Inferior parietal cortex (tissue), 1 donor: ENCODE results near the gene CCDC78.
A peak's percentile ranks its signal among the peaks of the same experiment; 100 is the strongest.
"Not testable (repeated sequence)": the region's sequence is repeated elsewhere in the genome, so short reads cannot be mapped to it uniquely, and the experiment has no call there.

ENCODE experiments used
- DNase-seq: peaks from one replicate; pipeline ENCODE4 v3.0.0-alpha.2; 2016; ENCODE audit errors: extremely low spot score

CCDC78 gene

GRCh38 chr16:724188-725040, 1.8 kb downstream of the CCDC78 start:
- DNase-seq: no peak

GRCh38 chr16:723695-724094, 2.5 kb downstream of the CCDC78 start:
- DNase-seq: no peak

GRCh38 chr16:722835-723633, 3.2 kb downstream of the CCDC78 start:
- DNase-seq: no peak

- DNase-seq: peak; percentile 2
Measured at GRCh38 chr16:721765-722540, 4.3 kb downstream of the CCDC78 start.

GRCh38 chr16:720990-721764, 5.1 kb downstream of the CCDC78 start, which contains the start of gene ANTKMT:
TSS of gene ANTKMT (plus strand) at chr16:721146. CDS start at chr16:721275, 129 bp downstream.
- DNase-seq: peak; percentile 73

GRCh38 chr16:720447-720989, 5.7 kb downstream of the CCDC78 start:
- DNase-seq: no peak

- DNase-seq: no peak
Measured at GRCh38 chr16:719815-720446, 6.3 kb downstream of the CCDC78 start.

GRCh38 chr16:718922-719321, 7.3 kb downstream of the CCDC78 start:
- no peak for DNase-seq

- DNase-seq: no peak
Measured at GRCh38 chr16:718389-718788, 7.9 kb downstream of the CCDC78 start.

GRCh38 chr16:717450-718245, 8.6 kb downstream of the CCDC78 start:
- no peak for DNase-seq

GRCh38 chr16:716768-717325, 9.4 kb downstream of the CCDC78 start:
- DNase-seq: no peak

- peak; percentile 65 for DNase-seq
Measured at GRCh38 chr16:716200-716568, 10.1 kb downstream of the CCDC78 start.

- no peak for DNase-seq
Measured at GRCh38 chr16:715477-716199, 10.6 kb downstream of the CCDC78 start.

GRCh38 chr16:714558-715476, 11.4 kb downstream of the CCDC78 start, which contains the start of gene METRN:
TSS of gene METRN (plus strand) at chr16:715118. CDS start at chr16:715290, 172 bp downstream.
- DNase-seq: peak; percentile 81

GRCh38 chr16:714079-714478, 12.2 kb downstream of the CCDC78 start:
- DNase-seq: no peak

GRCh38 chr16:712740-713250, 13.4 kb downstream of the CCDC78 start:
- not testable (repeated sequence) for DNase-seq
